ENCODE results near the gene CDH4. TPM values are rescaled to one million over a fixed set of nuclear protein-coding genes. Genes with fewer than 3 reads are reported as not detected.

CDH4 gene
- total and polyA plus RNA-seq, 9 of the 15 experiments (the other 6 are each of a cell fraction or from before 2014, with no cell fraction given) = 0.04 TPM; not detected in 8

- TF ChIP-seq REST (IDR thresholded peaks at IDR 0.05; ENCODE audit: borderline replicate concordance) (no peak), REST (CRISPR knock-in tag; IDR thresholded peaks at IDR 0.05; ENCODE audit: low read depth) (no peak), POLR2G (IDR thresholded peaks at IDR 0.05; ENCODE audit: low read depth, low read length) (no peak), ZNF76 (CRISPR knock-in tag; IDR thresholded peaks at IDR 0.05; ENCODE audit: borderline replicate concordance) (no peak), HDAC8 (tag; IDR thresholded peaks at IDR 0.05) (no peak), ARID1B (IDR thresholded peaks at IDR 0.05) (no peak), MYC (IDR thresholded peaks at IDR 0.05; ENCODE audit: low read depth, low read length) (no peak), MYC (CRISPR knock-in tag; IDR thresholded peaks at IDR 0.05; ENCODE audit: borderline replicate concordance, low read depth) (no peak), TSC22D4 (tag; IDR thresholded peaks at IDR 0.05) (no peak)
- TF ChIP-seq, protein P1, sequence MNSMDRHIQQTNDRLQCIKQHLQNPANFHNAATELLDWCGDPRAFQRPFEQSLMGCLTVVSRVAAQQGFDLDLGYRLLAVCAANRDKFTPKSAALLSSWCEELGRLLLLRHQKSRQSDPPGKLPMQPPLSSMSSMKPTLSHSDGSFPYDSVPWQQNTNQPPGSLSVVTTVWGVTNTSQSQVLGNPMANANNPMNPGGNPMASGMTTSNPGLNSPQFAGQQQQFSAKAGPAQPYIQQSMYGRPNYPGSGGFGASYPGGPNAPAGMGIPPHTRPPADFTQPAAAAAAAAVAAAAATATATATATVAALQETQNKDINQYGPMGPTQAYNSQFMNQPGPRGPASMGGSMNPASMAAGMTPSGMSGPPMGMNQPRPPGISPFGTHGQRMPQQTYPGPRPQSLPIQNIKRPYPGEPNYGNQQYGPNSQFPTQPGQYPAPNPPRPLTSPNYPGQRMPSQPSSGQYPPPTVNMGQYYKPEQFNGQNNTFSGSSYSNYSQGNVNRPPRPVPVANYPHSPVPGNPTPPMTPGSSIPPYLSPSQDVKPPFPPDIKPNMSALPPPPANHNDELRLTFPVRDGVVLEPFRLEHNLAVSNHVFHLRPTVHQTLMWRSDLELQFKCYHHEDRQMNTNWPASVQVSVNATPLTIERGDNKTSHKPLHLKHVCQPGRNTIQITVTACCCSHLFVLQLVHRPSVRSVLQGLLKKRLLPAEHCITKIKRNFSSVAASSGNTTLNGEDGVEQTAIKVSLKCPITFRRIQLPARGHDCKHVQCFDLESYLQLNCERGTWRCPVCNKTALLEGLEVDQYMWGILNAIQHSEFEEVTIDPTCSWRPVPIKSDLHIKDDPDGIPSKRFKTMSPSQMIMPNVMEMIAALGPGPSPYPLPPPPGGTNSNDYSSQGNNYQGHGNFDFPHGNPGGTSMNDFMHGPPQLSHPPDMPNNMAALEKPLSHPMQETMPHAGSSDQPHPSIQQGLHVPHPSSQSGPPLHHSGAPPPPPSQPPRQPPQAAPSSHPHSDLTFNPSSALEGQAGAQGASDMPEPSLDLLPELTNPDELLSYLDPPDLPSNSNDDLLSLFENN (IDR thresholded peaks at IDR 0.05; ENCODE audit: low read depth in 2 of 2, low read length in 2 of 2) = no peak
These were observed 209.4 kb downstream of the CDH4 start (continued) for GRCh38 chr20:61461461-61461860.
